ENCODE measurements around the gene SOX13.

DNA sequence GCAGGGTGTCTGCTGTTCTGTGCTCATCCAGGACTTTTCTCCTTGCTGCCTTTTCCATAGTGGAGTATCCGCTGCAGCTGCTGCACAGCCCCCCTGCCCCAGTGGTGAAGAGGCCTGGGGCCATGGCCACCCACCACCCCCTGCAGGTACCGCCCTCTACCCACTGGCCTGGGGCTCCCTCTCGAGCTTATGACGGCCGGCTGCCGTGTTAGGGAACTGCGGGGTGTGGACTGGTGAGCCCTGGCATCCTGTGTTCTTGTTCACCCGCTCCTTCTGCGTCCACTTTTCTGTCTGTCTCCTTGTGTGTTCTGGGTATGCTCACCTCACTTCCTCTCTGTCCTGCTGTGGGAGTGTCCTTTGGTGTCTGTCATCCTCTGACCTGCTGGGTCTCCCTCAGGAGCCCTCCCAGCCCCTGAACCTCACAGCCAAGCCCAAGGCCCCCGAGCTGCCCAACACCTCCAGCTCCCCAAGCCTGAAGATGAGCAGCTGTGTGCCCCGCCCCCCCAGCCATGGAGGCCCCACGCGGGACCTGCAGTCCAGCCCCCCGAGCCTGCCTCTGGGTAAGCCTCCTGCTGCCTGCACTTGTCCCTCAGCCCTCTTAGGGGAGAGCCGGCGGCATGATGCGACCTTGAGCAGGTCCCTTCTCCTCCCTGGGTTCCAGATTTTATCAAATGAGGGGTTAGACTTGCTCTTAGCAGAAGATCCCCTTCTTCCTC lies 49.1 kb downstream of the SOX13 start:
- TF ChIP-seq, protein P1, sequence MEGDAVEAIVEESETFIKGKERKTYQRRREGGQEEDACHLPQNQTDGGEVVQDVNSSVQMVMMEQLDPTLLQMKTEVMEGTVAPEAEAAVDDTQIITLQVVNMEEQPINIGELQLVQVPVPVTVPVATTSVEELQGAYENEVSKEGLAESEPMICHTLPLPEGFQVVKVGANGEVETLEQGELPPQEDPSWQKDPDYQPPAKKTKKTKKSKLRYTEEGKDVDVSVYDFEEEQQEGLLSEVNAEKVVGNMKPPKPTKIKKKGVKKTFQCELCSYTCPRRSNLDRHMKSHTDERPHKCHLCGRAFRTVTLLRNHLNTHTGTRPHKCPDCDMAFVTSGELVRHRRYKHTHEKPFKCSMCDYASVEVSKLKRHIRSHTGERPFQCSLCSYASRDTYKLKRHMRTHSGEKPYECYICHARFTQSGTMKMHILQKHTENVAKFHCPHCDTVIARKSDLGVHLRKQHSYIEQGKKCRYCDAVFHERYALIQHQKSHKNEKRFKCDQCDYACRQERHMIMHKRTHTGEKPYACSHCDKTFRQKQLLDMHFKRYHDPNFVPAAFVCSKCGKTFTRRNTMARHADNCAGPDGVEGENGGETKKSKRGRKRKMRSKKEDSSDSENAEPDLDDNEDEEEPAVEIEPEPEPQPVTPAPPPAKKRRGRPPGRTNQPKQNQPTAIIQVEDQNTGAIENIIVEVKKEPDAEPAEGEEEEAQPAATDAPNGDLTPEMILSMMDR (IDR thresholded peaks at IDR 0.05) = no peak
- TF ChIP-seq POLR2A (IDR thresholded peaks at IDR 0.05) = no peak

All from uterus (tissue), 2 donors.